Stimulated activated CD8-positive, alpha-beta memory T cell treated with anti-CD3 and anti-CD28 coated beads, Interleukin-2, amount 100 ng/mL, for 48 hours (primary cell): Measurements from ENCODE around the gene CTIF.

Experiments used
- DNase-seq, 2 donors: peaks; one replicate each; pipeline ENCODE4 v3.0.0-alpha.2; 2020; ENCODE audit warnings: low read depth in 2 of 2

The CTIF gene

GRCh38 chr18:48851599-48851960, 312.7 kb downstream of the CTIF start:
- DNase-seq = no peak

DNA sequence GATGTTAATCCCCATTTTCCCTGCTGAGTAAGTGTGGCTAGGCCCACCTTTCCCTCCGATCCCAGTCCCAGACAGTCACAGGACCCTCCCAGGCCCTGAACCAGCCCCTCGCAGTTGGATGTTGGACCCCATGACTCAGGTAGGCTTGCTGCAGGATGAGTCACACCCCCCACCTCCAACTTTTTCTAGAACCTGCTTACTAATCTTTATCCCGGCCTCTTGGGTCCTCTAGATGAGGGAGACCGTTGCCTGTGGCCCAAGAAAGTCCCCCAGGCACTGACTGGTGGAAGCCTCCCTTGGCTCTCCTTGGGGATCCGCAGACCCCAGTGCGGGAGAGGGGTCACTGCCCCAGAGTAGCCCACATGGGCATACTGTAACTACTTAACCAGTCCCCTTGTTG, 313.5 kb downstream of the CTIF start:
- no peak for DNase-seq

DNA sequence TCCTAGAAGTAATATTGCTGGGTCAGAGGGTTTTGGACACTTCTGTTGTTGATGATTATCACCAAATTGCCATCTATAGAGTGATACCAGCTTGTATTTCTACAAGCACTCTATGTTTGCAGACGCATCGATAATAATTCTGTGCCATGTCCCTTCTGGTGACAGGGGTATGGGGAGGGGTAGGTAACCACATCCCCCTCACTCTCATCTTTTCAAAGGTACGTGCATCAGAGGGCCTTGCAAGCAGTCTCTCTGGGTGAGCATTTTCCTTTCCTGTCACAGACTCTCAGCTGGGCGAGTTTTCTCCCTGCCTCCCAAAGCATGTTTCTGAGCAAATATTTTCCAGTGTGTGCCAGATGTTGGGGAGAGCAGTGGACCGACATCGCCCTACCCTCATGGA, 314.0 kb downstream of the CTIF start:
- no peak for DNase-seq

- DNase-seq = no peak
Measured at GRCh38 chr18:48853588-48853987, 314.8 kb downstream of the CTIF start.

- no peak for DNase-seq
Measured at GRCh38 chr18:48854780-48855179, 315.9 kb downstream of the CTIF start.

- no peak for DNase-seq
Measured at GRCh38 chr18:48855422-48856377, 316.9 kb downstream of the CTIF start.

- DNase-seq = no peak
Measured at GRCh38 chr18:48857023-48857694, 318.3 kb downstream of the CTIF start.

GRCh38 chr18:48858676-48859075, 319.8 kb downstream of the CTIF start:
- DNase-seq = no peak

DNA sequence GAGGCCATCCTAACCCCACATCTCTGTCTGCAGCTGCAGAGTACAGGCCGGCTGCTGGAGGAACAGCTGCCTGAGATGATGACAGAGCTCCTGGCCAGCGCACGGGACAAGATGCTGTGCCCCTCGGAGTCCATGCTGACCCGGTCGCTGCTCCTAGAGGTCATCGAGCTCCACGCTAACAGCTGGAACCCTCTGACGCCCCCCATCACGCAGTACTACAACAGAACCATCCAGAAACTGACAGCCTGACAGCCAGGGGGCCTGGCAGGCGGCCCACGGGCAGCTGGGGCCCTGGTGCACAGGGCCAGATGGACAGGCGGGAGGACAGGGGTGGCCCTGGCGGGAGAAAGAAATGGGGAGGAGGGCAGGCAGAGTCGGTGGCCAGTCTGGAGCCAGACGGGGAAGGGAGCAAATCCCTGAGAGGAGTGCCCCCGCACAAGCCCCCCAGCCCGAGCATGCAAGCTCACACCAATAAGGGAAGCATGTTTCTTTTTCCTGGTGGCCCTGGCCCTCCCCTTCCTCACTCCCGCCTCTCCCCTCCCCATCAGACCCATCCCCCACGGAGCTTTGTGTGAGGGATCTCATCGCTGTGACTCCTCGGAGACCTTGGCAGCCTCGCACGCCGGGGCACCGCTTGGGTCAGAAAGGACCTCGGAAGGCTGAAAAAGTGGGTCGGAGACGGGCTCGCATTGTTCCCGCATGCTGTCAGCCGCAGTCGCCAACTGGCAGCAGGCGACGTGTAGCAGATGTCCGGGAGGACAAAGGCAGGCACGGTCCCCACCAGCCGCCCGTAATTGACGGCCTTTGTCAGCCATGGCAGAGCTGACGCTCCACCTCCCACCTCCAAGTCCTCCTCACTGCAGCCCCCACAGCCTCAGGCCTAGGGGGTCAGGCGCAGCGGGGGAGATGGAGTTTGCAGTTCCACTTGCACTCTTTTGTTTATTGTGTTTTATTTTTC, 320.8 kb downstream of the CTIF start:
- DNase-seq = no peak

DNA sequence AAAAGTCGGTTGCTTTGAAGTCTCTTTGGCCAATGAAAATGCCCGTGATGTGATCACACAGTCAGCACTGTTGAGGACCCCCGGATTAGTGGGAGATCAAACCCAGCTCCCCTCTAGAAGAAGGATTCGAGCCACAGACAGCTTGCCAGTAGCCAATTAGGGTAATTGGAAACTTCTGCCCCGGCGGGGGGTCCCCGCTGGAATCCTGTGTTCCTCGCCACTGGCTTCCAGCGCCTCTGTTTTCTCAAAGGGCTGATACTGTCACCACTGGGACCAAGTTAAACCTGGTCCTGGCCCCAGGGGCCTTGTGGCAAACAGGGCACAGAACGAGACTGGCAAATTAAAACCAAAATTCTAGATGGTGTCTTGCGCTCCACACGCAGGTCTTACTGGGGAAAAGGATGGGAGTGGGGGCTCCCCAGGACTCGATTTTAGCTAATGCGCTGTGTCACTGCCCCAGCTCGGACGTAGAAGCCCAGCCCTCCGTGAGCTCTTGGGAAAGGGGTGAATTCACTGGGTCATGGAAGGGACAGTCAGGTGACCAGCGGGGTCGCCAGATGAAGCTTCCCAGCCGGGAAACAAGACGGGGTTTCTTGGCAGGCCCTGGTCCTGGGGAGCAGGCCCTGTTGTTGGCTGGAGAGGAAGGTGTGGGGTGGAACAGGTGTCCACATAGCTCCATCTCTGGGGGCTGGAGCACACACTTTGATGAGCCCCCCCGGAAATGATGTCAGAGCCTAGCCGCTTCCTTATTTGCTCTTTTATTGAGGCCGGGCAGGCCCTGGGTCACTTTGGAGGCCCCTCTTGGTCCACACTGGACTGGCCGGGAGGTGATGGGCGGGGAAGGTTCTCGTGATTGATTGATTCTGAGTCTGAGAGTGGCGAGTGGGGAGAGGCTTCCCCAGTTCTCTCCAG, 321.7 kb downstream of the CTIF start:
- no peak for DNase-seq

- no peak for DNase-seq
Measured at GRCh38 chr18:48861181-48861708, 322.4 kb downstream of the CTIF start.

GRCh38 chr18:48862132-48862531, 323.3 kb downstream of the CTIF start:
- DNase-seq = no peak

DNA sequence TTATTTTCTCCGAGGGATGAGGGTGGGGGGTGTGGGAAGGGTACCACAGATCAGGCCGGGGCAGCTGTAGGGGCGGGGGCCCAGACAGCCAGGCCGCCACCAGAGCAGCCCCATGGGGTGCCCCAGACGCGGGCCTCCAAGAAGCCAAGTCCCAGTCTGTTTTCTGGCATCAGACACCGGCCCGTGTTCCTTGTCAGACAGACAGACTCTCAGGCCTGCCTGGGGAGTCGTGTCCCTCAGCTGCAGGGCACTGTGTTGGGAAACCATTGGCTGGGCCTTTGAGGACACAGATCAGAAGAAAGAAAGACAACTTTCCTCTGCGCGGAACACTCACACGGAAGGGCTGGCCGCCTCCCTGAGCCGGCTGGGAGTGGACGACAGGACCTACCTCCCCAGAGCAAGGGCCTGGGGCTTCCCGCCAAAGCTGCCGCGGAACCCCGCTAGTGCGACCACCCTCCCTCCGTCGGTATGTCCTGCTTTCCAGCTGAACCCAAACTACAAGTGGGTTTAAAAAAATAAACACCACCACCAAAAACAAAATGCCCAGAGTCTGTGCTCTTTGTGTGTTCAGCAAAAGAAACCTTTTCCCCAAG, 323.9 kb downstream of the CTIF start:
- DNase-seq = no peak

GRCh38 chr18:48863432-48864065, 324.7 kb downstream of the CTIF start:
- no peak for DNase-seq

GRCh38 chr18:48864876-48865275, 326.0 kb downstream of the CTIF start:
- no peak for DNase-seq

- no peak for DNase-seq
Measured at GRCh38 chr18:48866028-48866733, 327.4 kb downstream of the CTIF start.

DNA sequence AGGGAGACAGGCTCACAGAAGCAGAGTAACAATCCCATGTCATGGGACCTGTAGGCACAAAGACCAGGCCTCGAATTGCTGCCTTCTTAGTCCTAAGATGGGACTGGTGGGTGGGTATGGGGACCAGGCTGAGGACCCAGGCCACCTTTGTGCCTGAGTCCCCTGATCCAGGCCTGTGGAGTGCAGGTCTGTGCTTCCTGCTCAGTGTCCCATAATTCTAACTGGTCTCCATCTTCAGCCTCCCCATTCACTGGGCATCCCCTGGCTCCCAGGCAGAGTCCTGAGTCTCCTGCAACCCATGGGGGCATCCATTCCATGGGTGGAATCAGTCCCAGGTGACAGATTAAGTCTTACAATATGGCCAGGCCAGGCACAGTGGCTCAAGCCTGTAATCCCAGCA, 328.0 kb downstream of the CTIF start:
- no peak for DNase-seq

- DNase-seq = no peak
Measured at GRCh38 chr18:48867978-48868377, 329.1 kb downstream of the CTIF start.
